ENCODE results near the gene CYP27A1.

The CYP27A1 gene

GRCh38 chr2:218824004-218824403, 42.1 kb downstream of the CYP27A1 start:
- no peaks in the 10 kb centered on the region for H3K4me1 ChIP-seq (ENCODE audit: control insufficient read depth in 1 of 2, insufficient read depth in 2 of 2, low read length in 2 of 2)
- no peak overlapping the region for H3K27ac ChIP-seq (ENCODE audit: low read length)
- no peak overlapping the region for H3K4me3 ChIP-seq (ENCODE audit: low read depth in 1 of 2, low read length in 2 of 2)
- no peaks in the 10 kb centered on the region for H3K27me3 ChIP-seq (ENCODE audit: low read depth, low read length)
- H3K9me3 ChIP-seq (ENCODE audit: control insufficient read depth in 1 of 2, low read length in 2 of 2), result no peaks in the 10 kb centered on the region
- peaks cover 0 to 8% of the 10 kb centered on the region in 2 donors for H3K36me3 ChIP-seq (ENCODE audit: control insufficient read depth in 1 of 2, insufficient read depth in 2 of 2, low read length in 2 of 2)

- no peaks in the 10 kb centered on the region for H3K9me3 ChIP-seq (ENCODE audit: control insufficient read depth in 1 of 2, low read length in 2 of 2)
- H3K4me1 ChIP-seq (ENCODE audit: control insufficient read depth in 1 of 2, insufficient read depth in 2 of 2, low read length in 2 of 2), result peaks cover 0 to 3% of the 10 kb centered on the region in 2 donors
Observed at GRCh38 chr2:218826791-218827190, 44.8 kb downstream of the CYP27A1 start.

GRCh38 chr2:218827701-218828476, 45.9 kb downstream of the CYP27A1 start:
- no peaks in the 10 kb centered on the region for H3K27me3 ChIP-seq (ENCODE audit: low read depth, low read length)
- no peak overlapping the region for H3K4me3 ChIP-seq (ENCODE audit: low read depth in 1 of 2, low read length in 2 of 2)
- H3K9me3 ChIP-seq (ENCODE audit: control insufficient read depth in 1 of 2, low read length in 2 of 2), result no peaks in the 10 kb centered on the region
- no peaks in the 10 kb centered on the region for H3K36me3 ChIP-seq (ENCODE audit: control insufficient read depth in 1 of 2, insufficient read depth in 2 of 2, low read length in 2 of 2)
- H3K27ac ChIP-seq (ENCODE audit: low read length), result no peak overlapping the region
- H3K4me1 ChIP-seq (ENCODE audit: control insufficient read depth in 1 of 2, insufficient read depth in 2 of 2, low read length in 2 of 2), result peaks cover 0 to 11% of the 10 kb centered on the region in 2 donors

More at GRCh38 chr2:218826791-218827190, 44.8 kb downstream of the CYP27A1 start:
- Histone ChIP-seq H3K4me3 (ENCODE audit: low read depth in 1 of 2, low read length in 2 of 2) (no peak overlapping the region), H3K36me3 (ENCODE audit: control insufficient read depth in 1 of 2, insufficient read depth in 2 of 2, low read length in 2 of 2) (no peaks in the 10 kb centered on the region), H3K27ac (ENCODE audit: low read length) (no peak overlapping the region), H3K27me3 (ENCODE audit: low read depth, low read length) (no peaks in the 10 kb centered on the region)

GRCh38 chr2:218828477-218828778, 46.5 kb downstream of the CYP27A1 start:
- no peaks in the 10 kb centered on the region for H3K27me3 ChIP-seq (ENCODE audit: low read depth, low read length)
- no peak overlapping the region for H3K27ac ChIP-seq (ENCODE audit: low read length)
- H3K4me1 ChIP-seq (ENCODE audit: control insufficient read depth in 1 of 2, insufficient read depth in 2 of 2, low read length in 2 of 2), result peaks cover 0 to 11% of the 10 kb centered on the region in 2 donors
- H3K4me3 ChIP-seq (ENCODE audit: low read depth in 1 of 2, low read length in 2 of 2), result no peak overlapping the region
- no peaks in the 10 kb centered on the region for H3K36me3 ChIP-seq (ENCODE audit: control insufficient read depth in 1 of 2, insufficient read depth in 2 of 2, low read length in 2 of 2)
- no peaks in the 10 kb centered on the region for H3K9me3 ChIP-seq (ENCODE audit: control insufficient read depth in 1 of 2, low read length in 2 of 2)

- Histone ChIP-seq H3K27me3 (ENCODE audit: low read depth, low read length) (no peaks in the 10 kb centered on the region), H3K27ac (ENCODE audit: low read length) (no peak overlapping the region), H3K36me3 (ENCODE audit: control insufficient read depth in 1 of 2, insufficient read depth in 2 of 2, low read length in 2 of 2) (no peaks in the 10 kb centered on the region), H3K4me3 (ENCODE audit: low read depth in 1 of 2, low read length in 2 of 2) (no peak overlapping the region), H3K4me1 (ENCODE audit: control insufficient read depth in 1 of 2, insufficient read depth in 2 of 2, low read length in 2 of 2) (peaks cover 0 to 11% of the 10 kb centered on the region in 2 donors), H3K9me3 (ENCODE audit: control insufficient read depth in 1 of 2, low read length in 2 of 2) (no peaks in the 10 kb centered on the region)
Observed at GRCh38 chr2:218829868-218830451, 48.0 kb downstream of the CYP27A1 start.

GRCh38 chr2:218830526-218831306, 48.8 kb downstream of the CYP27A1 start:
- Histone ChIP-seq H3K27ac (ENCODE audit: low read length) (no peak overlapping the region), H3K36me3 (ENCODE audit: control insufficient read depth in 1 of 2, insufficient read depth in 2 of 2, low read length in 2 of 2) (no peaks in the 10 kb centered on the region), H3K27me3 (ENCODE audit: low read depth, low read length) (no peaks in the 10 kb centered on the region), H3K9me3 (ENCODE audit: control insufficient read depth in 1 of 2, low read length in 2 of 2) (no peaks in the 10 kb centered on the region), H3K4me3 (ENCODE audit: low read depth in 1 of 2, low read length in 2 of 2) (no peak overlapping the region), H3K4me1 (ENCODE audit: control insufficient read depth in 1 of 2, insufficient read depth in 2 of 2, low read length in 2 of 2) (peaks cover 0 to 11% of the 10 kb centered on the region in 2 donors)

- Histone ChIP-seq H3K27ac (ENCODE audit: low read length) (no peak within 1 kb of the TSS), H3K36me3 (ENCODE audit: control insufficient read depth in 1 of 2, insufficient read depth in 2 of 2, low read length in 2 of 2) (no peaks in the 10 kb centered on the region), H3K4me1 (ENCODE audit: control insufficient read depth in 1 of 2, insufficient read depth in 2 of 2, low read length in 2 of 2) (peaks cover 0 to 11% of the 10 kb centered on the region in 2 donors), H3K4me3 (ENCODE audit: low read depth in 1 of 2, low read length in 2 of 2) (no peak within 1 kb of the TSS), H3K27me3 (ENCODE audit: low read depth, low read length) (no peaks in the 10 kb centered on the region), H3K9me3 (ENCODE audit: control insufficient read depth in 1 of 2, low read length in 2 of 2) (no peaks in the 10 kb centered on the region)
Observed at GRCh38 chr2:218831378-218831990, 49.5 kb downstream of the CYP27A1 start, which contains the start of gene PRKAG3. Gene PRKAG3 (minus strand): TSS chr2:218831803.

- Histone ChIP-seq H3K4me1 (ENCODE audit: control insufficient read depth in 1 of 2, insufficient read depth in 2 of 2, low read length in 2 of 2) (peaks cover 0 to 11% of the 10 kb centered on the region in 2 donors), H3K36me3 (ENCODE audit: control insufficient read depth in 1 of 2, insufficient read depth in 2 of 2, low read length in 2 of 2) (no peaks in the 10 kb centered on the region), H3K27ac (ENCODE audit: low read length) (no peak overlapping the region), H3K4me3 (ENCODE audit: low read depth in 1 of 2, low read length in 2 of 2) (no peak overlapping the region), H3K9me3 (ENCODE audit: control insufficient read depth in 1 of 2, low read length in 2 of 2) (no peaks in the 10 kb centered on the region), H3K27me3 (ENCODE audit: low read depth, low read length) (no peaks in the 10 kb centered on the region)
Observed at GRCh38 chr2:218832081-218832480, 50.1 kb downstream of the CYP27A1 start.

GRCh38 chr2:218832520-218832919, 50.6 kb downstream of the CYP27A1 start:
- Histone ChIP-seq H3K27me3 (ENCODE audit: low read depth, low read length) (no peaks in the 10 kb centered on the region), H3K4me1 (ENCODE audit: control insufficient read depth in 1 of 2, insufficient read depth in 2 of 2, low read length in 2 of 2) (peaks cover 0 to 11% of the 10 kb centered on the region in 2 donors), H3K4me3 (ENCODE audit: low read depth in 1 of 2, low read length in 2 of 2) (no peak overlapping the region), H3K36me3 (ENCODE audit: control insufficient read depth in 1 of 2, insufficient read depth in 2 of 2, low read length in 2 of 2) (no peaks in the 10 kb centered on the region), H3K9me3 (ENCODE audit: control insufficient read depth in 1 of 2, low read length in 2 of 2) (peaks cover 0 to 3% of the 10 kb centered on the region in 2 donors), H3K27ac (ENCODE audit: low read length) (no peak overlapping the region)

- Histone ChIP-seq H3K9me3 (ENCODE audit: control insufficient read depth in 1 of 2, low read length in 2 of 2) (peaks cover 0 to 4% of the 10 kb centered on the region in 2 donors), H3K4me1 (ENCODE audit: control insufficient read depth in 1 of 2, insufficient read depth in 2 of 2, low read length in 2 of 2) (peaks cover 0 to 11% of the 10 kb centered on the region in 2 donors), H3K36me3 (ENCODE audit: control insufficient read depth in 1 of 2, insufficient read depth in 2 of 2, low read length in 2 of 2) (no peaks in the 10 kb centered on the region), H3K4me3 (ENCODE audit: low read depth in 1 of 2, low read length in 2 of 2) (no peak overlapping the region), H3K27ac (ENCODE audit: low read length) (no peak overlapping the region), H3K27me3 (ENCODE audit: low read depth, low read length) (no peaks in the 10 kb centered on the region)
Observed at GRCh38 chr2:218833023-218833609, 51.2 kb downstream of the CYP27A1 start.

GRCh38 chr2:218834685-218835084, 52.7 kb downstream of the CYP27A1 start:
- Histone ChIP-seq H3K27ac (ENCODE audit: low read length) (no peak overlapping the region), H3K36me3 (ENCODE audit: control insufficient read depth in 1 of 2, insufficient read depth in 2 of 2, low read length in 2 of 2) (no peaks in the 10 kb centered on the region), H3K4me1 (ENCODE audit: control insufficient read depth in 1 of 2, insufficient read depth in 2 of 2, low read length in 2 of 2) (peaks cover 0 to 11% of the 10 kb centered on the region in 2 donors), H3K27me3 (ENCODE audit: low read depth, low read length) (no peaks in the 10 kb centered on the region), H3K9me3 (ENCODE audit: control insufficient read depth in 1 of 2, low read length in 2 of 2) (peaks cover 0 to 4% of the 10 kb centered on the region in 2 donors), H3K4me3 (ENCODE audit: low read depth in 1 of 2, low read length in 2 of 2) (no peak overlapping the region)
